Suprapubic skin (tissue), 3 donors: Measurements from ENCODE around the gene SLC22A23.

ENCODE experiments used
- POLR2A ChIP-seq, 2 donors: fragments of 450-650 bp; IDR thresholded peaks; one replicate each; pipeline ENCODE4 v1.6.1; 2017; ENCODE audit warnings: antibody characterized with exemption in 2 of 2, mild to moderate bottlenecking in 2 of 2, moderate library complexity in 2 of 2
- TF ChIP-seq, protein P1 (sequence below), 2 donors: fragments of 200-600 bp in 1 of 2; fragments of 450-650 bp in 1 of 2; sonication (generic) in 1 of 2; IDR thresholded peaks; one replicate each; pipeline ENCODE4 v1.5.1; 2016 to 2019; ENCODE audit warnings: antibody characterized with exemption in 2 of 2, mild to moderate bottlenecking in 1 of 2, moderate library complexity in 1 of 2

DNA sequence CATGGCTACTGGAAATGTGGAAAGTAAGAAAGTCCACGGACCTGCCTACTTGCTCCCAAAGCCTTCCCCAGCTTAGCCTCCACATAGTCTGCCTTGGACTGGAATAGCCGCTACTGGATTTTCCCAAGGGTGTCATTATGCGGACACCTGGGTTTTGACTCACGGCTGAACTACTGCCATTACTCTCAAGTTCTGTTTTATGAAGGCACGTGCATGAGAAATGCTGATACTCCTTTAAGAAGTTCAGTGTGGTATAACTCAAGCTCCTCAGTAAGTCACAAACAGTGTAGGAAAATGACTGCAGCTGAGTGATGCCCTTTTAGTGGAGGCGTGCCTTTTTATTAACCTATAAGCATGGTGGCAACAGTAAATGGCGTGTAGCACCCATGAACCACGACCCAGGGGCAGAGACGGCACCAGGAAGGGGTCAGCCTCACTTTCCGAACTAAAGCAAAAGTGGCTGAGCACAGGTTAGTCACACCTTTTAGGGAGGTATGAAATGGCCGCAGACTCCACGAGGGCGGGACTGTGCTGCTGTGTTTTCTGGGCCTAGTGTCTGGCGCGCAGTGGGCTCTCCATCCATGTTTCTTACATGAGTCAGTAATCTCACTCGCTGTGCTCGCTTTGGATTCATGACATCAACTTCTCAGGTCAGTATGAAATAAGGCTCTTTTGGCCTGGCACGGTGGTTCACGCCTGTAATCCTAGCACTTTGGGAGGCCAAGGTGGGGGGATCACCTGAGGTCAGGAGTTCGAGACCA lies 174.2 kb downstream of the SLC22A23 start:
- TF ChIP-seq, protein P1, sequence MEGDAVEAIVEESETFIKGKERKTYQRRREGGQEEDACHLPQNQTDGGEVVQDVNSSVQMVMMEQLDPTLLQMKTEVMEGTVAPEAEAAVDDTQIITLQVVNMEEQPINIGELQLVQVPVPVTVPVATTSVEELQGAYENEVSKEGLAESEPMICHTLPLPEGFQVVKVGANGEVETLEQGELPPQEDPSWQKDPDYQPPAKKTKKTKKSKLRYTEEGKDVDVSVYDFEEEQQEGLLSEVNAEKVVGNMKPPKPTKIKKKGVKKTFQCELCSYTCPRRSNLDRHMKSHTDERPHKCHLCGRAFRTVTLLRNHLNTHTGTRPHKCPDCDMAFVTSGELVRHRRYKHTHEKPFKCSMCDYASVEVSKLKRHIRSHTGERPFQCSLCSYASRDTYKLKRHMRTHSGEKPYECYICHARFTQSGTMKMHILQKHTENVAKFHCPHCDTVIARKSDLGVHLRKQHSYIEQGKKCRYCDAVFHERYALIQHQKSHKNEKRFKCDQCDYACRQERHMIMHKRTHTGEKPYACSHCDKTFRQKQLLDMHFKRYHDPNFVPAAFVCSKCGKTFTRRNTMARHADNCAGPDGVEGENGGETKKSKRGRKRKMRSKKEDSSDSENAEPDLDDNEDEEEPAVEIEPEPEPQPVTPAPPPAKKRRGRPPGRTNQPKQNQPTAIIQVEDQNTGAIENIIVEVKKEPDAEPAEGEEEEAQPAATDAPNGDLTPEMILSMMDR (IDR thresholded peaks at IDR 0.05) = no peak
- TF ChIP-seq POLR2A (IDR thresholded peaks at IDR 0.05) = no peak
